Right atrium auricular region (tissue), 2 donors: ENCODE measurements around the gene TTC7B. TPM values are rescaled to one million over a fixed set of nuclear protein-coding genes. Genes with fewer than 3 reads are reported as not detected.
A peak's percentile ranks its signal among the peaks of the same experiment; 100 is the strongest.

ENCODE experiments used
- DNase-seq: peaks from one replicate; pipeline ENCODE4 v3.0.0-alpha.2; 2019; ENCODE audit warnings: low spot score
- H3K27ac ChIP-seq, 2 donors: fragments of 200-600 bp; sonication (generic); 1 replicate in 1 of 2; 2 replicates in 1 of 2; pipeline ENCODE4 v1.5.1; 2016 to 2019
- H3K27me3 ChIP-seq, 2 donors: fragments of 200-600 bp; sonication (generic); one replicate each; pipeline versions ENCODE4 v1.5.1 to v1.6.0; 2017 to 2019
- H3K36me3 ChIP-seq: fragments of 200-600 bp; sonication (generic); one replicate; pipeline ENCODE4 v1.5.1; 2016
- H3K4me1 ChIP-seq, 2 donors: fragments of 200-600 bp; sonication (generic); one replicate each; pipeline versions ENCODE4 v1.5.1 to v1.6.0; 2017 to 2019
- H3K4me3 ChIP-seq, 2 donors: fragments of 200-600 bp; sonication (generic); 1 replicate in 1 of 2; 2 replicates in 1 of 2; pipeline ENCODE4 v1.5.1; 2017 to 2019; ENCODE audit warnings: mild to moderate bottlenecking in 1 of 2, moderate library complexity in 1 of 2
- H3K9me3 ChIP-seq, 2 donors: fragments of 200-600 bp; sonication (generic); one replicate each; pipeline ENCODE4 v1.5.1; 2019
- CTCF ChIP-seq, 2 donors: fragments of 200-600 bp; sonication (generic); IDR thresholded peaks; one replicate each; pipeline ENCODE4 v1.5.1; 2019; ENCODE audit warnings: antibody characterized with exemption in 2 of 2
- total RNA-seq, 2 donors: library from RNA; depleted of rRNA; stranded (reverse); fragments of >200 nt; gene quantifications; one replicate each; pipeline ENCODE4 v1.1.0, GENCODE V29; 2016

The TTC7B gene
- total RNA-seq, 2 donors from 2014 or later, result 45.5 to 57.3 TPM

- H3K36me3 ChIP-seq, result no peaks in the 10 kb centered on the region
- H3K27me3 ChIP-seq, result no peaks in the 10 kb centered on the region
- no peak for DNase-seq
- H3K4me1 ChIP-seq, result peaks cover 0 to 60% of the 10 kb centered on the region in 2 donors
- H3K4me3 ChIP-seq, result no peak overlapping the region
- no peaks in the 10 kb centered on the region for H3K9me3 ChIP-seq
- H3K27ac ChIP-seq, result no peak overlapping the region
- TF ChIP-seq CTCF (IDR thresholded peaks at IDR 0.05), result no peak
Observed at GRCh38 chr14:90809530-90810312, 6.5 kb downstream of the TTC7B start.

GRCh38 chr14:90808759-90809529, 7.3 kb downstream of the TTC7B start:
- Histone ChIP-seq H3K9me3 (no peaks in the 10 kb centered on the region), H3K27me3 (no peaks in the 10 kb centered on the region), H3K36me3 (no peaks in the 10 kb centered on the region), H3K4me1 (peaks cover 0 to 60% of the 10 kb centered on the region in 2 donors), H3K27ac (peak overlapping the region; percentile 63 to 64), H3K4me3 (no peak overlapping the region)
- TF ChIP-seq CTCF (IDR thresholded peaks at IDR 0.05), result no peak
- no peak for DNase-seq

- DNase-seq, result no peak
- H3K27ac ChIP-seq, result peak overlapping the region; percentile 63 to 64
- H3K4me3 ChIP-seq, result no peak overlapping the region
Observed at GRCh38 chr14:90807060-90807459, 9.2 kb downstream of the TTC7B start.

GRCh38 chr14:90805662-90806540, 10.3 kb downstream of the TTC7B start:
- no peak overlapping the region for H3K4me3 ChIP-seq
- peak overlapping the region; percentile 11 to 63 for H3K27ac ChIP-seq
- H3K9me3 ChIP-seq, result no peaks in the 10 kb centered on the region
- H3K4me1 ChIP-seq, result peaks cover 0 to 71% of the 10 kb centered on the region in 2 donors
- no peak for TF ChIP-seq CTCF (IDR thresholded peaks at IDR 0.05)
- no peaks in the 10 kb centered on the region for H3K27me3 ChIP-seq
- no peaks in the 10 kb centered on the region for H3K36me3 ChIP-seq
- DNase-seq, result no peak

More at GRCh38 chr14:90807060-90807459, 9.2 kb downstream of the TTC7B start:
- H3K4me1 ChIP-seq, result peaks cover 0 to 70% of the 10 kb centered on the region in 2 donors
- TF ChIP-seq CTCF (IDR thresholded peaks at IDR 0.05), result no peak
- H3K27me3 ChIP-seq, result no peaks in the 10 kb centered on the region
- no peaks in the 10 kb centered on the region for H3K36me3 ChIP-seq
- H3K9me3 ChIP-seq, result no peaks in the 10 kb centered on the region

- no peak for TF ChIP-seq CTCF (IDR thresholded peaks at IDR 0.05)
- no peaks in the 10 kb centered on the region for H3K36me3 ChIP-seq
- peaks cover 0 to 71% of the 10 kb centered on the region in 2 donors for H3K4me1 ChIP-seq
- no peak for DNase-seq
- H3K9me3 ChIP-seq, result no peaks in the 10 kb centered on the region
- H3K27me3 ChIP-seq, result no peaks in the 10 kb centered on the region
- H3K27ac ChIP-seq, result no peak overlapping the region
- H3K4me3 ChIP-seq, result no peak overlapping the region
Observed at GRCh38 chr14:90805084-90805391, 11.2 kb downstream of the TTC7B start.
